Measurements from ENCODE around the gene GLIS1.
"Not testable (repeated sequence)": the region's sequence is repeated elsewhere in the genome, so short reads cannot be mapped to it uniquely, and the experiment has no call there.

The GLIS1 gene

DNA sequence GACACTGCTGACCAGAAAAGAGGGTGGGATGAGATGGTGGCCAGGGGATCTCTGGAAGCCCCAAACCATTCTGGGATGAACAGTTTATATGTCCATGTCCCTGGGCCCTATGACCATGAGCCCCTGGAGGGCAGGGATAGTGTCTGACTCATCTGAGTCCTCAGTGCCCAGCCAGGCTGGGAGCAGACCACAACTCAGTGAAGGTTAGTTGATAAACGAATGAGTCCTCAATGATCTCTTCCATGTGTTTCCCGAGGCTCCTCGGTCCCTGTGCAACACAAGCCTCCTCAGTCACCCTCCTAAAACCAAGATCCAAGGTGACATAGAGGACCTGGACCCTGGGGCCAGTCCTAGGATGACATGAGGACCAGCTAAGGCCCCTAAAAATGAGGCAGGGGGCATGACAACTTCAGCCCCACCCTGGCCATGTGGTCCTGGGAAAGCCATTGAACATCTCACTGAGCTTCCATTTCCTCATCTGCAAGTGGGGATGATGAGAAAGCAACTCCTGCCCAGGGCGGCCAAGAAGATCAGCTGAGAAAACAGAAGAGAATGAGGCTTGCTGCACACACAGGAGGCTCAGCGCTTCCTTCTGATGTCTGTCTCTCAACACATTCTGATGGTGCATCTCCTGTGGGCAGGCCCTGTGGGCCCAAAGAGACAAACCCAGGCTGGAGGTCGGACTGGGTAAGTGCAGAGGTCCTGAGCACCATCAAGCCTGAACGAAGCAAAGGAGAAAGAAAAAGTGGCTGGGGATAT is 86.3 kb downstream of the GLIS1 start:
- DNase-seq (ENCODE audit: low read depth) = no peak
- TF ChIP-seq CTCF (IDR thresholded peaks at IDR 0.05; ENCODE audit: low read depth, low read length, missing control alignments) = no peak
- H3K4me3 ChIP-seq (ENCODE audit: low read depth, low read length) = no peak overlapping the region

DNA sequence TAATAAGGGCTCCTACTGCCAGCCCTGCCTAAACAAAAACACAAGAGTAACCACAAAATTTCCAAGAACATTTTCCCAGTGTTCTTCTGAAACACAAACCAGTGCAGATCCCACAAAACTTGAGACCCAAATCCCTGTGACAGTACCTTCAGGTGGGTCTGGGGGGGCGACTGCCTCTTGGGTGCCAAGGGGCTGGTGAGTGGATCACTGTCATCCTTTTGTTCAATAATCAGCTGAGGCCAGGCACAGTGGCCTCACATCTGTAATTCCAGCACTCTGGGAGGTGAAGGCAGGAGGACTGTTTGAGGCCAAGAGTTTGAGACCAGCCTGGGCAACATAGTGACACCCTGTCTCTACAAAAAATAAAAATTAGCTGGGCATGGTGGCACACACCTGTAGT is 87.6 kb downstream of the GLIS1 start:
- H3K4me3 ChIP-seq (ENCODE audit: low read depth, low read length) = no peak overlapping the region
- no peak for TF ChIP-seq CTCF (IDR thresholded peaks at IDR 0.05; ENCODE audit: low read depth, low read length, missing control alignments)
- no peak for DNase-seq (ENCODE audit: low read depth)

- no peak overlapping the region for H3K4me3 ChIP-seq (ENCODE audit: low read depth, low read length)
- DNase-seq (ENCODE audit: low read depth) = no peak
- TF ChIP-seq CTCF (IDR thresholded peaks at IDR 0.05; ENCODE audit: low read depth, low read length, missing control alignments) = no peak
These were observed 90.4 kb downstream of the GLIS1 start for GRCh38 chr1:53648516-53648915.

- H3K4me3 ChIP-seq (ENCODE audit: low read depth, low read length); DNase-seq (ENCODE audit: low read depth): not testable (repeated sequence)
These were observed 91.0 kb downstream of the GLIS1 start for GRCh38 chr1:53647915-53648314.

DNA sequence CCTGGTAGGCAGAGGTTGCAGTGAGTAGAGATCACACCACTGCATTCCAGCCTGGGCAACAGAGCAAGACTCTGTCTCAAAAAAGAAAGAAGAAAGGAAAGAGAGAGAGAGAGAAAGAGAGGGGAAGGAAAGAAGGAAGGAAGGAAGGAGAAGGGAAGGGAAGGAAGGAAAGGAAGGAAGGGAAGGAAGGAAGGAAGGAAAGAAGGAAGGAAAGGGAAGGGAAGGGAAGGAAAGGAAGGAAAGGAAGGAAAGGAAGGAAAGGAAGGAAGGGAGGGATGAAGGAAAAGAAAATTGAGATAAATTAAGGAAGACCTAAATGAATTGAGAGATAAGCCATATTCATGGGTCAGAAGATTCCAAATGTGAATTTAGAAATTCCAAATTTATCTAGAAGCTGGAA is 92.2 kb downstream of the GLIS1 start:
- no peak for TF ChIP-seq CTCF (IDR thresholded peaks at IDR 0.05; ENCODE audit: low read depth, low read length, missing control alignments)
- no peak overlapping the region for H3K4me3 ChIP-seq (ENCODE audit: low read depth, low read length)
- no peak for DNase-seq (ENCODE audit: low read depth)

GRCh38 chr1:53645690-53646078 is 93.3 kb downstream of the GLIS1 start:
- no peak overlapping the region for H3K4me3 ChIP-seq (ENCODE audit: low read depth, low read length)
- no peak for TF ChIP-seq CTCF (IDR thresholded peaks at IDR 0.05; ENCODE audit: low read depth, low read length, missing control alignments)
- no peak for DNase-seq (ENCODE audit: low read depth)

DNA sequence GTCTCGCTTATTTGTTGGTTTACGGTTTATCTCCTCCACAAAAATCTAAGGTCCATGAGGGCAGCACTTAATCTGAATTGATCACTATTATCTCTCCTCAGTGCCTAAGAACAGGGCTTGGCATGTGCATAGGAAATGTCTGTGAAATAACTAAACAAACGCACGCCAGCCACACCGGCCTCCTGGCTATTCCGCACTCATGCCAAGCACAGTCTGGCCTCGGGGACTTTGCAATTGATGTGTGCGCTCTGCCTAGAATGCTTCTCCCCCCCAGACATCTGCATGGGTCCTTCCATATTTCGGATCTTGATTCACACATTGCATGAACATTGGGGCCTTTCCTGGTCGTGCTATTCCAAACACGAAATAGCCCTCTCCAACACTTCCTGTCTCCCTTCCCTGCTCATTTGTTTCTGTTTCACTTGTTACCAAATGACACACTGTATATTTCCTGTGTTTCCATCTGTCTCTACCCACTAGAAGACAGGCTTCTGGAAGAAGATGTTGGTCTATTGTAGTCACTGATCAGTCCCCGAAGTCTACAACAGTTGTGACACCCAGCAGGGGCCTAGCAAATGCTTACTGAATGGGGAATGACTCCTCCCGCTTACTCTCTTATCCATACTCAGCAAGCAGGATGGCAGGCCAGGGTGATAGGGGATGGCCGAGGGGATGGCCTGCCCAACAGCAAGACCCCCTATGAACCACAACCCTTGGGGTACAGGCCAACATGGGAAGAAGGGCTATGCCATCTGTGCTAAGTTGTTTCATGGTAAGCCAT is 93.9 kb downstream of the GLIS1 start:
- H3K4me3 ChIP-seq (ENCODE audit: low read depth, low read length) = no peak overlapping the region
- TF ChIP-seq CTCF (IDR thresholded peaks at IDR 0.05; ENCODE audit: low read depth, low read length, missing control alignments) = no peak
- DNase-seq (ENCODE audit: low read depth) = no peak
